Measurements from ENCODE around the gene METRN.
A peak's percentile ranks its signal among the peaks of the same experiment; 100 is the strongest.
"Not testable (repeated sequence)": the region's sequence is repeated elsewhere in the genome, so short reads cannot be mapped to it uniquely, and the experiment has no call there.

METRN gene

GRCh38 chr16:709566-710499 is 5.1 kb upstream of the METRN start:
- no peak for TF ChIP-seq CTCF (IDR thresholded peaks at IDR 0.05; ENCODE audit: extremely low read depth, missing control alignments)
- DNase-seq (ENCODE audit: low spot score), result no peak

GRCh38 chr16:710500-711075 is 4.3 kb upstream of the METRN start:
- TF ChIP-seq CTCF (IDR thresholded peaks at IDR 0.05; ENCODE audit: extremely low read depth, missing control alignments), result no peak
- no peak for DNase-seq (ENCODE audit: low spot score)

GRCh38 chr16:711084-711483 is 3.8 kb upstream of the METRN start:
- TF ChIP-seq CTCF (IDR thresholded peaks at IDR 0.05; ENCODE audit: extremely low read depth, missing control alignments), result no peak
- DNase-seq (ENCODE audit: low spot score), result no peak

GRCh38 chr16:711548-712320 is 3.2 kb upstream of the METRN start:
- DNase-seq (ENCODE audit: low spot score), result peak; percentile 96
- peak; percentile 96 for TF ChIP-seq CTCF (IDR thresholded peaks at IDR 0.05; ENCODE audit: extremely low read depth, missing control alignments)

GRCh38 chr16:712740-713250 is 2.1 kb upstream of the METRN start:
- TF ChIP-seq CTCF (IDR thresholded peaks at IDR 0.05; ENCODE audit: extremely low read depth, missing control alignments), result peak; percentile 26
- not testable (repeated sequence) for DNase-seq (ENCODE audit: low spot score)

GRCh38 chr16:714079-714478 is 839 bp upstream of the METRN start:
- no peak for TF ChIP-seq CTCF (IDR thresholded peaks at IDR 0.05; ENCODE audit: extremely low read depth, missing control alignments)
- DNase-seq (ENCODE audit: low spot score), result no peak
